Measurements from ENCODE around the gene EPS15. TPM values are rescaled to one million over a fixed set of nuclear protein-coding genes. Genes with fewer than 3 reads are reported as not detected.
"Not testable (repeated sequence)": the region's sequence is repeated elsewhere in the genome, so short reads cannot be mapped to it uniquely, and the experiment has no call there.

Gene EPS15
- total and polyA plus RNA-seq, 4 donors, result 79.9 to 179 (median 102) TPM

DNA sequence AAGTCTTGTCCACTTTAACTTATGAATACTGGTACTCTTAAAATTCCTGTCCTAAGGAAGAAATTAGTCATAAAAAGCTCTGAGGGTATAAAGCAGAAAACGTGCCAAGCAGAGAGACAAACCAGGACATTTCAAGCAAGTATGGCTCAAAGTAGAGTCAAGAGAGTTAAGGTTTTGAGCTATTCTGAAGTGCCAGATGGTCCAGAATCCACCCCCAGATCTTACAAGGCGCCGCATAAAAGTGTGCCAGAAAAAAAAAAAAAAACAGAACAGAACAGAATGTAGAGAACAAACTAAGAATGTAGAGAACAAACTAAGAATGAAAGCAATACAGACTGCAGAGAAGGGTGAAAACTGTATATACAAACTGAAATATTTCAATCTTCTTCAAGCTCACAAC, 12.5 kb downstream of the EPS15 start:
- WGBS (ENCODE audit: insufficient coverage), result 40% methylated on average over 1 of the region's 3 CpGs
- H3K4me1 ChIP-seq (ENCODE audit: control insufficient read depth, insufficient read depth, low read length), result no peaks in the 10 kb centered on the region

DNA sequence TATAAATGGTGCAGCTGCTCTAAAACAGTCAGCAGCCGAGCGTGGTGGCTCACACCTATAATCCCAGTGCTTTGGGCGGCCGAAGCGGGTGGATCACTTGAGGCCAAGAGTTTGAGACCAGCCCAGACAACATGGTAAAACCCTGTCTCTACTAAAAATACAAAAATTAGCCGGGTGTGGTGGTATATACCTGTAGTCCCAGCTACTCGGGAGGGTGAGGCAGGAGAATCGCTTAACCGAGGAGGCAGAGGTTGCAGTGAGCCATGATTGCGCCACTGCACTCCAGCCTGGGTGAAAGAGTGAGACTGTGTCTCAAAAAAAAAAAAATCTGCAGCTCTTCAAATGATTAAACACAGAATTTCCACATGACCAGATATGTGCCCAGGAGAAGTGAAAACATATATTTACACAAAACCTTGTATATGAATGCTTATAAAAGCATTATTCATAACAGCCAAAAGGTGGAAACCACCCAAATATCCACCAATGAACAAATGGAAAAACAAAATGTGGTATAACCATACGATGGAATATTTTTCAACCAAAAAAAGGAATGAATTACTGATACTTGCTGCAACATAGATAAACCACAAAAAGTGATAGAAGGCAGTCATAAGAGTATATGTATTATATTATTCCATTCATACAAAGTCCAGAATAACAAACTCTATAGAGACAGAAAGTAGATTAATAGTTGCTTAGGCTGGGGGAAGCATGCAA, 14.1 kb downstream of the EPS15 start:
- no peak overlapping the region for H3K4me3 ChIP-seq (ENCODE audit: low read depth, low read length)
- H3K27me3 ChIP-seq (ENCODE audit: control insufficient read depth, insufficient read depth, low read length), result no peaks in the 10 kb centered on the region
- DNase-seq (ENCODE audit: low read depth in 4 of 6, low spot score in 6 of 6), result no peak
- H3K27ac ChIP-seq (ENCODE audit: low read depth, low read length), result no peak overlapping the region
- H3K4me1 ChIP-seq (ENCODE audit: control insufficient read depth, insufficient read depth, low read length), result no peaks in the 10 kb centered on the region
- H3K36me3 ChIP-seq (ENCODE audit: control insufficient read depth, insufficient read depth, low read length), result no peaks in the 10 kb centered on the region
- H3K9me3 ChIP-seq (ENCODE audit: control insufficient read depth, insufficient read depth, low read length), result no peaks in the 10 kb centered on the region
- 100% methylated on average over 5 of the region's 11 CpGs for WGBS (ENCODE audit: insufficient coverage)

More for the DNA sequence above, 12.5 kb downstream of the EPS15 start:
- Histone ChIP-seq H3K27me3 (ENCODE audit: control insufficient read depth, insufficient read depth, low read length) (no peaks in the 10 kb centered on the region), H3K4me3 (ENCODE audit: low read depth, low read length) (peak overlapping the region; percentile 6), H3K36me3 (ENCODE audit: control insufficient read depth, insufficient read depth, low read length) (no peaks in the 10 kb centered on the region), H3K9me3 (ENCODE audit: control insufficient read depth, insufficient read depth, low read length) (no peaks in the 10 kb centered on the region), H3K27ac (ENCODE audit: low read depth, low read length) (no peak overlapping the region)
- DNase-seq (ENCODE audit: low read depth in 4 of 6, low spot score in 6 of 6), result peak in 3 of 6 donors; percentile 17 to 89 (median 49)

DNA sequence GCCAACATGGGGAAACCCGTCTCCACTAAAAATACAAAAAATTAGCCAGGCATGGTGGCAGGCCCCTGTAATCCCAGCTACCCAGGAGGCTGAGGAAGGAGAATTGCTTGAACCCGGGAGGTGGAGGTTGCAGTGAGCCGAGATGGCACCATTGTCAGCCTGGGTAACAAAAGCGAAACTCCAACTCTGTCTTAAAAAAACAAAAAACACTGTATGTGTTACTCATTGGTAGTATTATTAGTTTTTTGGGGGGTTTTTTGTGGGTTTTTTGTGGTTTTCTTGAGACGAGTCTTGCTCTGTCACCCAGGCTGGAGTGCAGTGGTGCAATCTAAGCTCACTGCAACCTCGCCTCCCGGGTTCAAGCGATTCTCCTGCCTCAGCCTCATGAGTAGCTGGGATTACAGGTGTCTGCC, 17.8 kb downstream of the EPS15 start:
- not testable (repeated sequence) for DNase-seq (ENCODE audit: low read depth in 4 of 6, low spot score in 6 of 6); H3K9me3 ChIP-seq (ENCODE audit: control insufficient read depth, insufficient read depth, low read length); H3K27me3 ChIP-seq (ENCODE audit: control insufficient read depth, insufficient read depth, low read length); H3K36me3 ChIP-seq (ENCODE audit: control insufficient read depth, insufficient read depth, low read length); H3K4me3 ChIP-seq (ENCODE audit: low read depth, low read length); H3K4me1 ChIP-seq (ENCODE audit: control insufficient read depth, insufficient read depth, low read length); H3K27ac ChIP-seq (ENCODE audit: low read depth, low read length)
- WGBS (ENCODE audit: insufficient coverage), result 95% methylated on average over 4 of the region's 8 CpGs

DNA sequence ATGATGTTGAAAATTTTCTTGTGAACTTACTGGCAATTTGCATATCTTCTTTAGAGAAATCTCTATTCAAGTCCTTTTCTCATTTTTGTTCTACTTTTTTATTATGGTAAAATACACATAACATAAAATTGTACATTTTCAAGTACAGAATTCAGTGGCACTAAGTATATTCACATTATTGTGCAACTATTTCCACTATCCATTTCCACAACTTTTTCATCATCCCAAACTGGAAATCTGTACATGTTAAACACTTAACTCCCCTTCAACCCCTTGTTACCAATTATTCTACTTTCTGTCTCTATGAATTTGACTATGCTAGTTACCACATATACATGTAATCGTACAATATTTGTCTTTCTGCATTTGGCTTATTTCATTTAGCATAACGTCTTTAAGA, 19.4 kb downstream of the EPS15 start:
- Histone ChIP-seq H3K4me1 (ENCODE audit: control insufficient read depth, insufficient read depth, low read length) (no peaks in the 10 kb centered on the region), H3K27ac (ENCODE audit: low read depth, low read length) (no peak overlapping the region), H3K36me3 (ENCODE audit: control insufficient read depth, insufficient read depth, low read length) (no peaks in the 10 kb centered on the region), H3K4me3 (ENCODE audit: low read depth, low read length) (no peak overlapping the region), H3K9me3 (ENCODE audit: control insufficient read depth, insufficient read depth, low read length) (no peaks in the 10 kb centered on the region), H3K27me3 (ENCODE audit: control insufficient read depth, insufficient read depth, low read length) (no peaks in the 10 kb centered on the region)
- WGBS (ENCODE audit: insufficient coverage), result no CpG with 5 or more reads among the region's 2 CpGs
- DNase-seq (ENCODE audit: low read depth in 4 of 6, low spot score in 6 of 6), result no peak

DNA sequence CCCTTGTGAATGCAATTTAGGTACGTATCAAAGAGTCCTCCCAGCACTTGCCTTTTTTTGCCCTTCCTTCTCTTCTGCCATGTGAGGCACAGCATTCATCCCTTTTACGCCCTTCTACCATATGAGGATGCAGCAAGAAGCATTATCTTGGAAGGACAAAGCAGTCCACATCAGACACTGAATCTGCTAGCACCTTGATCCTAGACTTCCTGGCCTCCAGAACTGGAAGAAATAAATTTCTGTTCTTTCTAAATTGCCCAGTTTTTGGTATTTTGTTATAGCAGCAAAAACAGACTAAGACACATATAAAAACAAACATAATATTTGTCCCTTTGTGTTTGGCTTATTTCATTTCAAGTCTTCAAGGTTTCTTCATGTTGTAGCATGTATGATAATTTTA, 20.1 kb downstream of the EPS15 start:
- 89% methylated on average over 1 of the region's 2 CpGs for WGBS (ENCODE audit: insufficient coverage)

DNA sequence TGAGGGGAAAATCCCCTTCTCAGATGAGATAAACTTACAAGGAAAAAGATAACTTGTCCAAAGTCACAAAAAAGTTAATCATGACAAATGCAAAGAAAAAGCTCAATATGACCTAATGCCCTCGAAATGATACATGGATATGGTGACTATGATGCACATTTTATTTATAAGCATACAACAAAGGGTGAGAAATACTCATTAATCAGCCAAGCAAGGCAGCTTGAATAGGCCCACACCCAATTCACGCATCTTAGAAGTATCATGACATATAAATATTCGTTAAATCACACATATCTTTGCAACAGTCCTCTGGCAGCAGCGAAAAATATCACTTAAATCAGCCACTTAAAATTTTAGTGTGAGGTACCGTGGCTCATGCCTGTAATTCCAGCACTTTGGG, 21.7 kb downstream of the EPS15 start:
- 100% methylated on average over 2 of the region's 5 CpGs for WGBS (ENCODE audit: insufficient coverage)
- no peaks in the 10 kb centered on the region for H3K4me1 ChIP-seq (ENCODE audit: control insufficient read depth, insufficient read depth, low read length)
- no peaks in the 10 kb centered on the region for H3K9me3 ChIP-seq (ENCODE audit: control insufficient read depth, insufficient read depth, low read length)
- DNase-seq (ENCODE audit: low read depth in 4 of 6, low spot score in 6 of 6), result no peak
- no peaks in the 10 kb centered on the region for H3K27me3 ChIP-seq (ENCODE audit: control insufficient read depth, insufficient read depth, low read length)
- no peaks in the 10 kb centered on the region for H3K36me3 ChIP-seq (ENCODE audit: control insufficient read depth, insufficient read depth, low read length)
- no peak overlapping the region for H3K27ac ChIP-seq (ENCODE audit: low read depth, low read length)
- H3K4me3 ChIP-seq (ENCODE audit: low read depth, low read length), result no peak overlapping the region

More for the DNA sequence above, 20.1 kb downstream of the EPS15 start:
- Histone ChIP-seq H3K27me3 (ENCODE audit: control insufficient read depth, insufficient read depth, low read length) (no peaks in the 10 kb centered on the region), H3K4me1 (ENCODE audit: control insufficient read depth, insufficient read depth, low read length) (no peaks in the 10 kb centered on the region), H3K9me3 (ENCODE audit: control insufficient read depth, insufficient read depth, low read length) (no peaks in the 10 kb centered on the region), H3K36me3 (ENCODE audit: control insufficient read depth, insufficient read depth, low read length) (no peaks in the 10 kb centered on the region), H3K4me3 (ENCODE audit: low read depth, low read length) (no peak overlapping the region), H3K27ac (ENCODE audit: low read depth, low read length) (no peak overlapping the region)
- no peak for DNase-seq (ENCODE audit: low read depth in 4 of 6, low spot score in 6 of 6)

DNA sequence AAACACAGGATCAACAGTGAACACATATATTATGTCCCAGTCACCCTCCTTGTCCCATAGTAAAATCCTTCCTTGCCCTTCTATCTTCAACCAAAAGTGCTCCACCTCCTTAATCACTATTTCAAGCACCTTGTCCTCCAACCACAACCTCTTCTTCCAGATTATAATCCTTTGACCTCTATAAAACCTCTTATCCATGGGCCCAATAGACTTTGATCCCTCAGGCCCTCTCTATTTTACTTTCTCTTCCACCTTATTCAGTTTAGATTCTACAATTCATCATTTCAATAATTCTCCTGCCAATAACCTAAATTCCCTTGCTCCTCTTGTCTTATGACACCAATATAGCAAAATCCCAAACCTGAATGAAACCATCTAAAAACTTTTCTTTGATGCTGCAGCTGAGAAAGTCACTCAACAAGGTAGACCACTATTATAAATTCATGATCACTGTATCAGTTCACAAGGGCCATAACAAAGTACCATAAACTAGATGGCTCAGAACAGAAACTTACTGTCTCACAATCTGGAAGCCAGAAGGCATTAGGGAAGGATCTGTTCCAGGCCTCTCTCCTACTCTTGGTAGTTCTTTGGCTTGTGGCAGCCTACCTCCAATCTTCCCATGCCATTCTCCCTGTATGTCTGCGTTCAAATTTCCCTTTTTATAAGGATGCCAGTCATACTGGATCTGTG, 24.8 kb downstream of the EPS15 start:
- Histone ChIP-seq H3K9me3 (ENCODE audit: control insufficient read depth, insufficient read depth, low read length) (no peaks in the 10 kb centered on the region), H3K36me3 (ENCODE audit: control insufficient read depth, insufficient read depth, low read length) (no peaks in the 10 kb centered on the region), H3K4me3 (ENCODE audit: low read depth, low read length) (no peak overlapping the region), H3K4me1 (ENCODE audit: control insufficient read depth, insufficient read depth, low read length) (no peaks in the 10 kb centered on the region), H3K27ac (ENCODE audit: low read depth, low read length) (no peak overlapping the region), H3K27me3 (ENCODE audit: control insufficient read depth, insufficient read depth, low read length) (no peaks in the 10 kb centered on the region)
- 100% methylated on average over 1 of the region's 1 CpG for WGBS (ENCODE audit: insufficient coverage)
- DNase-seq (ENCODE audit: low read depth in 4 of 6, low spot score in 6 of 6), result no peak

DNA sequence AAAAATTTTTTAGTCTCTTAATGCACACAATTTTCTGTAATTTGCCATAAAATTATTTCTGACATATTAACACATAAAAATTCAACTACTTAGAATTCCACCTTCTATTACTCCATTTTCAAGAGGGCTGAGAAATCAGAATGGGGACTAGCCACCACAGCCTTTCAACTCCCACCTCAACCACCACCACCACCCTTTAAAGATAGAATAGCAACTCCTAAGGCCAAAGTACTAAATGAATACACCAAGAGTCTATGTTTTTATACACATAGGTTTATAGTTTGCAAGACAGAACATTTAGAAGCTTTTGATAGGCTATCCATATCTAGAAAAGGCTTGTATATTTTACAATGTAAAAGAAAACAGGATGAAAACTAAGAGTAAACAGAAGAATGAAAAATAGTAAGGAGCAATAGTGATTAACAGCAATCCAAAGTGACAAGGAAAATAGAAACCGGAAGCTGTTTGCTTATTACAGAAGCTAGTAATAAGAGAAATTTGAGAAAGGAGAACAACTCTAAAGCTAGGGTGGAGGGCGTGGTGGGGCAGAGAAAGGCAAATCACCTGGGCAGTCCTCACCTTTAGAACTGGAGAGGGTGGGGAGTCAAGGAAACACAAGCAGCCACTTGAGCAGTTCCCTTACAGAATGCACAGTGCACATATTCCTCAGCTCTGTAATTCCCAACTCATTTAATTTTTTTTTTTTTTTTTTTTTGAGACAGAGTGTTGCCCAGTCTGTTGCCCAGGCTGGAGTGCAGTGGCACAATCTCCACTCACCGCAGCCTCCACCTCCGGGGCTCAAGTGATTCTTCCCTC, 27.7 kb downstream of the EPS15 start:
- H3K4me3 ChIP-seq (ENCODE audit: low read depth, low read length), result no peak overlapping the region
- no peaks in the 10 kb centered on the region for H3K27me3 ChIP-seq (ENCODE audit: control insufficient read depth, insufficient read depth, low read length)
- no peaks in the 10 kb centered on the region for H3K4me1 ChIP-seq (ENCODE audit: control insufficient read depth, insufficient read depth, low read length)
- no peaks in the 10 kb centered on the region for H3K9me3 ChIP-seq (ENCODE audit: control insufficient read depth, insufficient read depth, low read length)
- H3K36me3 ChIP-seq (ENCODE audit: control insufficient read depth, insufficient read depth, low read length), result no peaks in the 10 kb centered on the region
- 100% methylated on average over 1 of the region's 4 CpGs for WGBS (ENCODE audit: insufficient coverage)
- no peak overlapping the region for H3K27ac ChIP-seq (ENCODE audit: low read depth, low read length)
- no peak for DNase-seq (ENCODE audit: low read depth in 4 of 6, low spot score in 6 of 6)

DNA sequence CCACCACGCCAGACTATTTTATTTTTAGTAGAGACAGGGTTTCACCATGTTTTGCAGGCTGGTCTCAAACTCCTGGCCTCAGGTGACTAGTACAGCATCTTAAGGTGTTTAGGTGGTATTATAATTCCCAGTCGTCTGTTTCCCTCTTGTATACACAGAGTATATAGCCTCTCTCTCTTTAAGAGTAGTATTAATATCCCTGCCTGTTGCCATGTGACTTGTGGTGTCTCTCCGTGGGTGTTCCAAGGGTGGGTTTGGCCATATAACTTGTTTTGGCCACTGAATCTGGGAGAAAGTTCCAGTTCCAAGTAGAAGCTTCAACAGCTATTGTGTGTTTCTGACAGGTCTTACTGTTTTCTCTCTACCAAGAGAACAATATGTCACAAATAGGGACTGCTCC, 29.6 kb downstream of the EPS15 start:
- H3K27ac ChIP-seq (ENCODE audit: low read depth, low read length), result no peak overlapping the region
- no peaks in the 10 kb centered on the region for H3K9me3 ChIP-seq (ENCODE audit: control insufficient read depth, insufficient read depth, low read length)
- no CpG with 5 or more reads among the region's 3 CpGs for WGBS (ENCODE audit: insufficient coverage)
- DNase-seq (ENCODE audit: low read depth in 4 of 6, low spot score in 6 of 6), result no peak
- no peaks in the 10 kb centered on the region for H3K36me3 ChIP-seq (ENCODE audit: control insufficient read depth, insufficient read depth, low read length)
- H3K27me3 ChIP-seq (ENCODE audit: control insufficient read depth, insufficient read depth, low read length), result no peaks in the 10 kb centered on the region
- no peaks in the 10 kb centered on the region for H3K4me1 ChIP-seq (ENCODE audit: control insufficient read depth, insufficient read depth, low read length)
- H3K4me3 ChIP-seq (ENCODE audit: low read depth, low read length), result no peak overlapping the region
